Colon (tissue), 2 donors: ENCODE results near the gene PRKCB.

Experiments used
- FAIRE-seq: peaks from 2 replicates; lab custom pipeline; 2012; peaks lifted over from hg19 to GRCh38; lab: Jason Lieb, UNC
- donor health status: control.
- donor health status: control.

The PRKCB gene

DNA sequence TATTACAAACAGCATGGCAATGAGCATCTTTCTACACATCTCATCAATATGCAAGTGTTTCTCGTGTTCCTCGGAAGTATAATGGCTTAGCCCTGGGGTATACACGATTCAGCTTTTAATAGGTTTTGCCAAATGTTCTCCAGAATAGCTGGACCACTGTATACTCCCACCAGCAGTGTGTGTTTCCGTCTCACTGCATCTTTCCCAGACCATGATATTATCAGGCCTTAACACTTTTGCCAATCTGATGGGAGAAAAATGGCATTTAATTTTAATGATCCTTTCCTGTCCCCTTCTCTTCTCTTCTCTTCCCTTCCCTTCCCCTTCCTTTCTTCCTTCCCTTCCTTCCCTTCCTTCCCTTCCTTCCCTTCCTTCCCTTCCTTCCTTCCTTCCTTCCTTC lies 30.8 kb downstream of the PRKCB start:
- FAIRE-seq: no peak

DNA sequence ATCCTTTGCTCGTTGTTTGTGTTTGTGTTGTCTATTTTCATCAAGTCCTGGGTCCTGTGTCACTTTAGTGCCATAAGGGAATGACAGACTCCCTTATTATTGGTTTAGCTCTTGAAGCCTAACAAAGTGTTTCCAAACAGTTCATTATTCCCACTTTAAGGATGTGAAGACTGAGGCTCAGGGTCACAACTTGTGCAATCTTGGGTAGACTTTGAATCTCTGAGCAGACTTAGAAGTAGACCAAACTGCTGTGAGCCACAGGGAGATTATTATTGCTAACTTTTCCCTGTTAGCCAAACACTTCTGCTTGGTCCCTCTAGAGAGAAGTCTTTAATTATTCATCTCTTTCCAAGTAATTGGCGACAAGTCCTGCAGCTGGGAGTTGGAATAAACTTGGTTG lies 31.8 kb downstream of the PRKCB start:
- no peak for FAIRE-seq

DNA sequence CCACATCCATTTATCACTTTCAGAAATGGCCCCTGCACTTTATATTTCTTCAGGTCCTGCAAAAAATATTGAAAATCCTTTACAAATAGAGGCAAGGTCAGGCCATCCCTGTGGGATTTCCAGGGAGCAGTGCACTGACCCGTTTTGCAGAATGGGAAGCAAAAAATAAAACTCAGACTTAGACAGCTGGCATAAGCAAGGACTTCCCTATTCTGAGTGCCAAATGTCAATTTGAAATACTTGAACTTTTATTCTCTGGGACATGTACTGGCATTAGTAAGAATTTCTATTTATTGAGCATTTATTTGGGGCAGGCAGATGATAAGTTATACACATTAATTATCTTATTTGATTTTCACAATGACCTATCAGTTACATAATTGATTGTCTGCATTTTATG lies 32.4 kb downstream of the PRKCB start:
- FAIRE-seq: no peak

DNA sequence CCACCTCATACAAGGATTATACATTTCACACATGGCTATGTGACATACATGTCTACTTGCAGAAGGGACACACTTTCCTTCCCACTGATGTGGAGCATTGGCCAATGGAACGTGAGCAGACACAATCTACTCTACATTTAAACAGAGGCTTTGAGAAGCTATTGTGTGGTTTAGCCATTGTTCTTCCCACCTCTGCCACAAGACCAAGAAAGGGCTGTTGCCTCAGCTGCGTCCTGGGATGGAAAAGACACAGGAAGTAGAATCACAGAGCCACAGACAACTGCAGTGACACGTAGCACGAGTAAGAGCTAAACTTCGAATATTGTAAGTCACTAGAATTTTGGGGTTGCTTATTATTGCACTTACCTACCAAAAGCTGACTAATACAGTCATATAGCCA lies 33.3 kb downstream of the PRKCB start:
- FAIRE-seq: no peak

DNA sequence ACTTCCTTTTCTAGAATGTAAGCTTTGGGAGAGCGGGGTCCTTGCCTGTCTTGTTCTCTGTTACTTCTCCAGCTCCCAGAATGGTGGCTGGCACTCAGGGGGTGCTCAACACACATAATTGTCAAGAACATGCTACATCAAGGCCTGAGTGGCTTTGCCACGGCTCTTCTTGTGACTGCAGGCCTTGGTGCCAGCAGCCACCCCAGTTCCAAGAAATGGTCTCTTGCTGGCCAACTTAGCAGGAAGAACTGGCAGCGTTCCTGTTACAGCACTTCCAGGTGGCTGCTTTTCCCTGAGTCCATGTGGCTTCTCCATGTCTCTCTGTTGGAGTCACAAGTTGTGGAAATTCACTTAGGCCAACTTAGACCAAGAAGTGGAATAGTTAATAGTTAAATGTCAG lies 36.1 kb downstream of the PRKCB start:
- no peak for FAIRE-seq

DNA sequence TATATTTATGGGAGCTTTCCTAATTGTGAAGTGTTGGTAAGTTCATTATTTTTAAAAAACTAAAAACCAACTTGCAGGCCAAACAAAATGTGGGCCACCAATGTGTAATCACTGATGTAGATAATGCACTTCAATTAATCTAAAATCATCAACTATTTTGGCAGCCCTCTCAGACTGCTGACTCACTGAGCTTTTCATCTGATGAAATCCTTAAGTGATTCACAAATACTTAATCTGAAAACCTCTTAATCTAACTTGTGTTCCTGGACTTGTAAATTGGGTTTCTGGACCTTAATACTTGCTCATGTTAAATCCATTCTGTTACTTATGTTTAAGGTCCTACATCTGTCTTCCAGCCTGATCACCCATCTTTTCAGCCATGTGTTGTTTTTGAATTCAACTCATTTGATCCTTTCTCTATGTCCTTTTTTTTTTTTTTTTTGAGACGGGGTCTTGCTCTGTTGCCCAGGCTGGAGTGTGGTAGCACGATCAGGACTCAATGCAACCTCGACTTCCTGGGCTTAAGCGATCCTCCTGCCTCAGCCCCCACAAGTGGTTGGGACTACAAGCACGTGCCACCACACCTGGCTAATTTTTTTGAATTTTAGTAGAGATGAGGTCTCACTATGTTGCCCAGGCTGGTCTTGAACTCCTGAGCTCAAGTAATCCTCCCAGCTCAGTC lies 39.0 kb downstream of the PRKCB start:
- FAIRE-seq: no peak

DNA sequence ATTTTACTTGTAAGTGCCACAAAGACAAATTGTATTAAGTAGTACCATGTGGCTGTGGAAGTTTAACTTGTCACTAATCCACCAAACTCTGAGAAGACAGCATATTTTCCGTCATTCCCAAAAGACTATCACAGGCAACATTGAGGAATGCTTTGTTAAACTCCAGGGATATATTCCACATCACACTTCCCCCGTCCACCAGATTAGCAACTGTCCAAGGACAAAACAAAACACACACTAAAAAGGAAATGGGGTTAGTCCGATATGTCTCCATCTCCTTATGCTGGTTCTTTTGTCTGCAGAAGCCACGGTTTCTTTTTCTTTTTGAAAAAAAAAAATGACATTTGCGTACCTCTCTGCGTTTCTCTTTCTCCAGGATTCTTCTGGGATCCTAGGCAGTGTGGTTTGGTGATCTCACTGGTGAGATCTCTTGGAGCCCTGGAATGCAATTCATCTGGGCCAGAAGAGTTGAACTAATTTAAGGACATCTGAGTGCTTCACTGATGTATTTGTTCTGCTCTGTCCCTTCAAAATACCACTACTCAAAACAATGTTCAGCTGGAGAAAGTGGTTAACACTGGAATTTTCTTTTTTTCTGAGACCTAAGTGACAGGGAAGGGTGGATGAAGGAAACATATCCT lies 40.6 kb downstream of the PRKCB start:
- FAIRE-seq: no peak

DNA sequence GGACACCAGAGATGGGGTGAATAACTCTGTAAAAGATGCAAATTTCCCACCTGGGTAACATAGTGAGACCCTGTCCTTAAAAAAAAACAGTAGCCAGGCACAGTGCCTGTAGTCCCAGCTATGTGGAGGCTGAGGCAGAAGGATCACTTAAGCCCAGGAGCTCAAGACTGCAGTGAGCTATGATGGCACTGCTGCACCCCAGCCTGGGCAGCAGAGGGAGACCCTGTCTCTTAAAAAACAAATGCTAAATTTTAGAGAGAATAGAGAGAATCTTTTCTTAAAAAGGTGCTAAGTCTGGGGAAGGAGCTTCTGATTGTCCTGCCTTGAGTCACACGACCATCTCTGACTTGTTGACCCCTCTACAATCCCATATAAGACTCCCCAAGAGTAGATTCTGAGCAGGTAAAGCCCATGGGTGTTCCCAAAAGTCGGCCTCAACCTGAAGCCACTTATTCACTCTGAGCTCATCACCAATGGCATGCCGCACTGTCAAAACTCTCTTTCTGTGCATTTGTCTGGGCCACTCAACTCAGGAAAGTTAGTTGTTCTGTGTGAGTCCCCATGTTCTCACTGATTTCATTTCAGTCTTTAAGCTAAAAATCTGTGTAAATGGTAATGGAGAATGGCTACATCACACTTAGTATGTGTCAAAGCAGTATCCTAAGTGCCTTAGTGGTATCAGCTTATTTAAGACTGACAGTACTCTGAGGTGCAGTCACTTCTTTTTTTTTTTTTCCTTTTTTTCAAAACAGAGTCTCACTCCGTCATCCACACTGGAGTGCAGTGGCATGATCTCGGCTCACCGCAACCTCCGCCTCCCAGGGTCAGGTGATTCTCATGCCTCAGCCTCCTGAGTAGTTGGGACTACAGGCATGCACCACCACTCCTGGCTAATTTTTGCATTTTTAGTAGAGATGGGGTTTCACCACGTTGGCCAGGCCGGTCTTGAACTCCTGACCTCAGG lies 41.6 kb downstream of the PRKCB start:
- FAIRE-seq: no peak

DNA sequence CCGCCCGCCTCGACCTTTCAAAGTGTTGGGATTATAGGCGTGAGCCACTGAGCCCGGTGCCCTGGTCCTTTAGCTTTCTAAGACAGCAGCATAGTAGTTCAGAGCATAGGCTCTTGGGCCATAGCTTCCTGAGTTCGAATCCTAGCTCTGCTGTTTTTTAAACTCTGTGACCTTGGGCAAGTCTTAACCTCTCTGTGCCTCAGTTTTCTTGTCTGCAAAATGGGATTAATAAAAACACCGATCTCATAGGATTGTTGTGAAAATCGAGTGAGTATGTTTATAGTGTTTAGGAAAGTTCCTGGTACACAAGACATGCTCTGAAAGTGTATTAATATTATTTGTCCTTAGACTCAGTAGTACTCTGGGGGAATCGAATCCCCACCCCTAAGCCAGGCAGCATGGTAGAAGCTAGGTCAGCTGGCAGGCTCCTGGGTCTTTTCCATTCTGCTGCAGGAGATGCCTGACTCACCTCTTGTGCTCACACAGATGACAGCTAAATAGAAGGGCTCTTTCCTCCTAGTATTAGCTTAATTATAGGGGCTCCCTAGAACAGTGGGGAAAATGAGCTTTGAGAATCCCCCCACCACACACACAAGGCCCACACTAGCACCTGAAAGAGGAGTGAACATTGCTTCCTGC lies 44.1 kb downstream of the PRKCB start:
- FAIRE-seq: no peak

DNA sequence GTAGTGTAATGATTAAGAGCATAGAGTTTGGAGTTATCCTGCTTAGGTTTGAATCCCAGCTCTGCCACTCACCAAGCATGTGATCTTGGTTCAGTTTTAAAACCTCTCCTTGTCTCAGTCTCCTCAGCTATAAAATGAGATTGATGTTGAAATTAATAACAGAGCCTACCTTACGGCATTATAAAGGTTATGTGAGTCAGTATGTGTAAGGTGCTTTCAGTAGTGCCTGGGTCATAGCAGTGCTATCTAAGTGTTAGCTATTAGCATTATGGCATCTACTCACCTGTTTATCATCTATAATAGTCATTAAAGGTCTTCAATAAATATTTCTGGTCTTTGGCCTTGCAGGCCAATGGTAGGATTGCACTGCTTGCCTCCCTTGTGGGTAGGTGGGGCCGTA lies 53.4 kb downstream of the PRKCB start:
- no peak for FAIRE-seq

DNA sequence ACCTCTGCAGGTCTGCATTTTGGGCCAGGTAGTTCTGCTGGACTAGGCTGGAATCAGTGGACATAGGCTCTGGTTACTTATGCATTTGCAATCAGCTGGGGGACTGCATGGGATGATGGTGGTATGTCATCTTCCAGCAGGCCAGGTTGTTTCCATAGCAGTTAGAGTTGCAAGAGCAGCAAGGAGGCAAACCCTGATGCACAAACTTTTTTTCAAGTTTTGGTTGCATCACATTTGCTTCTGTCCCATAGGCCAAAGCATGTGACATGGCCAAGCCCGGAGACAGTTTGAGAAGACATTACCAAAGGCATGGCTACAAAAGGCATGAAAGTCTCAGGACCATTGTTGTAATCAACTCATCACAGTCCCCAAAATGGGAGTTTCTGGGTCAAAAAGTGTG lies 58.2 kb downstream of the PRKCB start:
- FAIRE-seq: no peak

DNA sequence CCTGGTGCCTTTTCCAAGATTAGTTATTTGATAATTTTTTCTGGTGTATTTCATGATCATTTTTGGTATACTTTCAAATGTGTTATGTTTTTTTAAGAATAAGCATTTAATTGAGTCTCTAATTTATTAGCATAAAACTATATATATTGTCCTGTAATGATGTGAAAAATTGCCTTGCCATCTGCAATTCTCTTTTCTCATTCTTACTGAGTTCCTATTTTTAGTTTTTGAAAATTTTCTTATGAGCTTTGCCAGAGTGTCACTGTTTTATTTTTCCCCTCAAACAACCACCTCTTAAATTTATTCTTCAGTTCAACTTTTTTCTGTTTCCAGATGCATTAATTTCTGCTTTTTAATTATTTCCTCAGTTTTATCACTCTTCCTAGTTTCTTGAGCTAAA lies 59.3 kb downstream of the PRKCB start:
- no peak for FAIRE-seq

DNA sequence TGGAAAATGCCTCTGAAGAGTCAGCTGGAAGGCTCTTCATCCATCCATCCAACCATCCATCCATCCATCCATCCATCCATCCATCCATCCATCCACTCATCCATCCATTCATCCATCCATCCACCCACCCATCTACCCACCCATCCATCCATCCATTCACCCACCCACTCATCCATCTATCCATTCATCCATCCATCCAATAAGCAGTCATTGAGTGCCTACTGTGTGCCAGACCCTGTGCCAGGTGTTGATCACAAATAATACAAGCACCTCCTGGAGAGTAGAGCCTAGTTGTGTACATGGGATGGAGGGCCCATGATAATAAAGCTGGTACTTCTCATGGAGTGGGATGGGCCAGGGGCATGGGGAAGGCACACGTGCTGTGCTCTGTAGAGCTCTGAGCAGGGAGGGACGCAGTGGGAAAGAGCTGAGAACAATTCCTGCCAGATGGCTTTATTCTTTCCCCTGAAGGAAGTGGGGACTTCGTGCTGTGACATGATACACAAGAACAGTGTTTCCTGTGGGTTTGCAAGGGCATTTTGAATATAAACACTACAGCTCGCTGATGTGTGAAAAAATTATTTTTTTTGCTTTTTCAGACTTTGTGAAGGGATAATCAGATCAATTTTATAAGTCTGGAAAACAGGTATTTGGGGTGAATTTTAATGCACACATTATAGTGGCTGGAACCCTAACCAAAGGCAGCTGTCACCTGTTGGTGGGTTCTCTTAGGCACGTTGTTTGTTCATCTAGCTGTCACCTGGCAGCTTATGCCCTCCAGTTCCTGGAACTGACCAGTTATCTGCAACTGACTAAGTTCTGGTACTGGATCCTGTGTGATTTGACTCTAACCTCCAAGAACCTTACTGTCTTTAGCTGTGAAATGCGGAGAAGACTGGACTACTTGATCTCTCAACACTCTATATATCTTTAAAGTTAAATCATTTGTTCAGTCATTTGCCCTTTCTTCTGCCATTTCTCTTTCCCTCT lies 61.3 kb downstream of the PRKCB start:
- no peak for FAIRE-seq

DNA sequence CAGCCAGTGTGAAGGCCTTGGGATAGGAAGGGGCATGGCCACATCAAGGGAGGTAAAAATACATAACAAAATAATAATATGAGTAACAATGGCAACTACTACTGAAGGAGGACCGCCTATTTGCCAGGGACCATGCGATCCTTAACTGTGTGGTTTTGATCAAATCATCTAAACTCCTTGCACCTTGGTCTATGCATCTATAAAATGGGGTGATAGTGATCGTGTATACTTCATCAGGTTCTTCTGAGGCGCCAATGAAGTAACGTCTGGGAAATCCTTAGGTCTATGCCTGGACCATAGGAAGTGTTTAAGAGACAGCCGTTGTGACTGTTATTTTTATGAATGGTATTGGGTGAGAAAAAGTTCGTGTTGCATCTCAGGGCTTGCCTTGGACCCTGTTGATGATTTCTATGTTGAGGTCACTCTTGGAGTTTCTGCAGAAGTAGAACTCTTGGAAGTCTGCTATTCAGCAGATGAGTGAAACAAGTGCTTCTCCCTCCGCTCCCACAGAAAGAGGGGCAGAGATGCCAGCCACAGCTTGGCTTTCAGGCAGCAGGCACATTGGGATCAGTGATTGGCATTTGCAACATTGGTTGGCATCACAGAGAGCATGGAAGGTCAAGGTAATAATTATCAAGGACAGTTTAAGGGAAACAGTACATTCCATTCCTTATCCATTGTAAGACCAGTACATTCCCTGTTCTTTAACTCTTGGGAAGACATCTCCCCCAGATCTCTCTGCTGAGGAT lies 63.1 kb downstream of the PRKCB start:
- FAIRE-seq: no peak

DNA sequence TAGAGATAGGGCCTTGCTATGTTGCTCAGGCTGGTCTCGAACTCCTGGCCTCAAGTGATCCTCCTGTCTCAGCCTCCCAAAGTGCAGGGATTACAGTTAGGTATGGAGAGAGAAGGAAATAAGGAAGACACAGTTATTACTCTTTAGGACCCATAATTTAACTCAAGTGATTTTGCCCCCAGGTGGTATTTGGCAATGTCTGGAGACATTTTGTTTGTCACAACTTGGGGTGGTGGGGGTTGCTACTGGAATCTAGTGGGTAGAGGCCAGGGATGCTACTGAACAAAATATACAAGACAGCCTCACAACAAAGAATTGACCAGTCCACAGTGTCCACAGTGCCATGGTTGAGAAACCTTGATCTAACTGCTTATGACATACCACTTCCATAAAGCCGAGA lies 64.1 kb downstream of the PRKCB start:
- no peak for FAIRE-seq

DNA sequence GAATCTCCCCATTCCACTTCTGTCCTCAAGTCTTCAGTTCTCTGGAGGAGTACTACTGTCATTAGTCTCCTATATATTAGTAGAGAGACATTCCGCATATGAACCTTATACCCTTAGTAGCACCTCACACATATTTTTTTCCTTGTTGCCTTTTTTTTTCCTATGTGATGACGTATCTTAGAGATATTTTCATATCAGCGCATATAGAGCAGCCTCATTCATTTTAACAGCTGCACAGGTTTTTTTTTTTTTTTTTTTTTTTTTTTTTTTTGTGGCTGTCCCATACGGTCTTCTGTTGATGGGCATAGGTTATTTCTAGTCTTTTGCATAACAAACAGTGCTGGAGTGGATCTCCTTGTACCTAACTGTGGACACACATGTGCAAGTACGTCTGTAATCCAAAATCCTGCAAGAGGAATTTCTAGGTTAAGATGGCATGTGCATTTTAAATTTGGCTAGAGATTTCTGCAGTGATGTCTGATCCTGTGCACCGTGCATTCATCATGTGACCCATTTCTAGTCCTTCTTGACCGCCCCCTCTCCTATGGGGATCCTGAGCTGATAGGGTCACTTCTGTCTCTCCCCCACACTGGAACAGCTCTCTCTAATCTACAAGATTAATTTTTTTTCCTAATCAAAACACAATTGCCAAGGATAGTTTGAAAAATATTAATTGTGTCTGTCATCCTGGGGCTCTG lies 64.8 kb downstream of the PRKCB start:
- no peak for FAIRE-seq

DNA sequence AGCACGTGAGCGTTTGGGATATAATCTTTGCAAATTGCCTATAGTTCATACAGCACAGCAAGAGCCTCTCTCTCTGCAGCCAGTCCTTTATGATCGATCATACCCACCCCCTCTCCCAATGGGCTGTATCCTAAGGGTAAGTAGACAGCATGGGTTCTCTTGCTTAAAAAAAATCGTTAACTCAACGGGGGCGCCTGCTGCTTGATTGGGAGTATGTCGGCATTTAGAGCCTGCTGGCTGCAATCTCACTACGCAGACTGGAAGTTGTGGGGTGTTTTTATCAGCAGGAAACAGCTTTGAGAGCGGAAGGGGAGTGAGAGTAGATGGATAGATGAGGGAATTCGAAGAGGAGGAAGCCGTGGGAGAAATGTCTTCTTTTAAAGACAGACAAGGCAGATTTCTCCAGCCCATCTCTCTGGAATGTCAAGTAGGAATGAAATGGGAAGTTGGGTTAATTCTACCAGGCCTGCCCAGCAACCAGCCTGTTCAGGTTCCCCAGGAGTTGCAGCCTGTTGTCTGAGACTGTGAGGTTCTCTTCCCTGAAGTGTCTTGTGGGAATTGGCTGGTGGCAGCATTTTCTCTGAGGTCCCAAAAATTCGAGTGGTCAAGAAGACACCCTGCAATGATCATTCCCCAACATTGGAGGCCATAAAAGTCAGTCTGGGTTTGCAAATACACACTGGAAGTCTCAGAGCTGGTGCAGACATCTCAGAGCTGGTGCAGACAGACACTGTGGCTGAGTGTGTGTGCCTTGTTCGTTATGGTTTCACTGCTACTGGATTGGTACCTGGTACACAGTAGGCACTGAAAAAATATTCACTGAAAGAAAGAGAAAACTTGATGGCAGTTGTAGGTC lies 65.6 kb downstream of the PRKCB start:
- FAIRE-seq: no peak

DNA sequence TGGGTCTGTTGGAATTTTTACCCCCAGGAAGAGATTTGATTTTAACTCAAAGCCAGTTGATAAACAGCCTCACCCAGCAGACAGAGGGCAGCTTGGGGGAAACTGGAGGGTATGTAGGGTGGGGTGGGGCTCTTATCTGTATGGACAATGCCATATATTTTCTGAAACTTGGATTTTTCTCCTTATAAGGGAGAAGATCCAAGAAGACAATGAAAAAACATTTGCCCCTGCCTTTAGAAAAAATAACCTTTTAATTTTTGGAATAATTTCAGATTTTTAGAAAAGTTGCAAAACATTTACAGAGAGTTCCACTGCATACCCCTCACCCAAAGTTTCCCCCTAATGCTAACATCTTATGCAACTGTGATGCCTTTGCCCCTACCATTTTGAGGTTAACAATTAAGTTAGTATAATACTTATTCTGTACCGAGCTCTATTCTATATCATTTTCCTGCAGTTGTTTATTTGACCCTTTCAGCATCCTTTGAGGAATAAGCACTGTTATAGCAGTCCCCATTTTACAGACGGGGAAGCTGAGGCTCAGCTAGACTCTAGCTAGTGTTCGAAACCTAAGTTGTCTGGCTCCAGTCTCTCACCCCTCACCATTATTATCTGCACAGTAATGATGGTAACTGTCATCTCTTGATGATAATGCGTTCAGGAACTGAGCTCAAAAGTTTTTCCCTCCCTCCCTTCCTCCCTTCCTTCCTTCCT lies 66.4 kb downstream of the PRKCB start:
- no peak for FAIRE-seq
